ENCODE data around the gene SLF2. TPM values are rescaled to one million over a fixed set of nuclear protein-coding genes. Genes with fewer than 3 reads are reported as not detected.

Gene SLF2
- total RNA-seq, 1 donor from 2014 or later = 20.3 TPM

DNA sequence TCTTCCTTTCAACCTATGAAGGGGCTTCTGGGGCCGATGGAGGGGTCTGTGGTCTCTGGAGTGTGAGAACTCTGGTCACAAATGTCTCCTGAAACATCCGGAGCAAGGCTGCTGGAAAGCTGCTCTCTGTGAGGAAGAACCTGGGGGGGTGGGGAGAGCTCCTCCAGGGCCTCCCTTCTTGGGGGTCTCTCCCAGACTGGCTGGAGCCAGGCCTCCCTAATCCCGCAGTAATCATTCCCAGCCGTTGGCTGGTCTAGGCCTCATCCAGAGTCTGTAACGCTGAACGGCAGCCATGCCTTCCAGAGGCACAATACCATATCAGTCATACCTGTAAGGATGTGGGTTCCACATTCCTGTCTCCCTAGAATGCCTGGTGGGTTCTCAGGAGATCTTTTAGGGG, 82.4 kb downstream of the SLF2 start:
- Mint-ChIP-seq H3K27me3 (ENCODE audit: low read depth, unreplicated experiment) (no peaks in the 10 kb centered on the region), H3K9me3 (ENCODE audit: unreplicated experiment) (peaks cover 3% of the 10 kb centered on the region), H3K36me3 (ENCODE audit: low read depth, unreplicated experiment) (peaks cover 10% of the 10 kb centered on the region), H3K4me3 (ENCODE audit: unreplicated experiment) (peak overlapping the region; percentile 84), H3K4me1 (ENCODE audit: low read depth, unreplicated experiment) (peaks cover 4% of the 10 kb centered on the region), H3K27ac (ENCODE audit: unreplicated experiment) (no peak overlapping the region)
- DNase-seq (ENCODE audit: low read depth) (no peak), FAIRE-seq (no peak)
- H3K27ac ChIP-seq (ENCODE audit: low read depth, low read length) = no peak overlapping the region
- peaks cover 19% of the 10 kb centered on the region for H3K79me2 ChIP-seq (ENCODE audit: insufficient read depth, low read length)
- H3K4me1 ChIP-seq (ENCODE audit: insufficient read depth, low read length) = peaks cover 21% of the 10 kb centered on the region
- no peaks in the 10 kb centered on the region for H3K9me3 ChIP-seq (ENCODE audit: insufficient read depth, low read depth, low read length)
- H3K4me3 ChIP-seq (ENCODE audit: insufficient read depth, low read depth, low read length) = no peak overlapping the region
- H2AFZ ChIP-seq (ENCODE audit: low read depth, low read length) = no peak overlapping the region
- peaks cover 18% of the 10 kb centered on the region for H3K36me3 ChIP-seq (ENCODE audit: insufficient read depth, low read length)
- TF ChIP-seq, protein P1, sequence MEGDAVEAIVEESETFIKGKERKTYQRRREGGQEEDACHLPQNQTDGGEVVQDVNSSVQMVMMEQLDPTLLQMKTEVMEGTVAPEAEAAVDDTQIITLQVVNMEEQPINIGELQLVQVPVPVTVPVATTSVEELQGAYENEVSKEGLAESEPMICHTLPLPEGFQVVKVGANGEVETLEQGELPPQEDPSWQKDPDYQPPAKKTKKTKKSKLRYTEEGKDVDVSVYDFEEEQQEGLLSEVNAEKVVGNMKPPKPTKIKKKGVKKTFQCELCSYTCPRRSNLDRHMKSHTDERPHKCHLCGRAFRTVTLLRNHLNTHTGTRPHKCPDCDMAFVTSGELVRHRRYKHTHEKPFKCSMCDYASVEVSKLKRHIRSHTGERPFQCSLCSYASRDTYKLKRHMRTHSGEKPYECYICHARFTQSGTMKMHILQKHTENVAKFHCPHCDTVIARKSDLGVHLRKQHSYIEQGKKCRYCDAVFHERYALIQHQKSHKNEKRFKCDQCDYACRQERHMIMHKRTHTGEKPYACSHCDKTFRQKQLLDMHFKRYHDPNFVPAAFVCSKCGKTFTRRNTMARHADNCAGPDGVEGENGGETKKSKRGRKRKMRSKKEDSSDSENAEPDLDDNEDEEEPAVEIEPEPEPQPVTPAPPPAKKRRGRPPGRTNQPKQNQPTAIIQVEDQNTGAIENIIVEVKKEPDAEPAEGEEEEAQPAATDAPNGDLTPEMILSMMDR (IDR thresholded peaks at IDR 0.05; ENCODE audit: insufficient read depth, low read depth, low read length) = no peak
- no peak for TF ChIP-seq EZH2 (IDR thresholded peaks at IDR 0.05; ENCODE audit: insufficient read depth, low read length)
- peaks cover 6% of the 10 kb centered on the region for H4K20me1 ChIP-seq (ENCODE audit: insufficient read depth, low read length)
- no peaks in the 10 kb centered on the region for H3K27me3 ChIP-seq (ENCODE audit: insufficient read depth, low read length)
- no peak overlapping the region for H3K9ac ChIP-seq (ENCODE audit: low read length)
- H3K4me2 ChIP-seq (ENCODE audit: low read length) = no peak overlapping the region

DNA sequence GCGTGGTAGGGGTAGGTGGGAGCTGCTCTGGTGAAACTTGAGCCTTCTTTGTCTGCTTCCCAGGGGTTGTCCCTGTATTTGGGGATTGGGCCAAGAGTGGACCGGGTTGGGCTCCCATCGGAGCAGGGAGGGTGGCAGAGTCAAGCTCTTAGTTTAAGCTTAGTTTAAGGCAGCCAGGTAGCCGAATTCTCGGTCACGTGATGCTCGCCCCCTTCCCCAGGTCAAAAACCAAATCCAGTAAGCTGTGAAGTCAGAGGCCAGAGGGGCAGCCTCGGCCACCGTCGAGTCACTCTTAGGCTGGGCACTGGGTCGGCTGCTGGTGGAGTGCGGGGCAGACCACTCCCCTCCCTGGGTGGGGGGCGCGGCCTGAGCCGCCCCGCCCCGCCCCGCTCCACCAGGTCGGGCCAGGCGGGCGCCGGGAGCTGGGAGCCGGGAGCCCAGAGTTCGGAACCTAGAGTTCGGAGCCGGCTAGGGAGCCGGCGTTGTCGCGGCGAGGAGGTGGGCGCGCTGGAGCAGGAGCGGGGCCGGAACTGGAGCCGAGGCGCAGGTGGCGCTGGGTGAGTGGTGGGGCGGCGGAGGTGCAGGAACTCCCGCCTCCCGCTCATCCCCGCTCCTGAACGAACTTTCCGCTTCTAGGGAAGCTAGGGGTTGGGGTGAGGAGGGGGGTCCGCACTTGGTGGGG, 84.1 kb downstream of the SLF2 start:
- Mint-ChIP-seq H3K4me3 (ENCODE audit: unreplicated experiment) (peak overlapping the region; percentile 91), H3K9me3 (ENCODE audit: unreplicated experiment) (peaks cover 4% of the 10 kb centered on the region), H3K27me3 (ENCODE audit: low read depth, unreplicated experiment) (no peaks in the 10 kb centered on the region), H3K4me1 (ENCODE audit: low read depth, unreplicated experiment) (peaks cover 13% of the 10 kb centered on the region), H3K36me3 (ENCODE audit: low read depth, unreplicated experiment) (peaks cover 7% of the 10 kb centered on the region), H3K27ac (ENCODE audit: unreplicated experiment) (peak overlapping the region; percentile 53)
- peak overlapping the region; percentile 82 for H2AFZ ChIP-seq (ENCODE audit: low read depth, low read length)
- H3K4me2 ChIP-seq (ENCODE audit: low read length) = peak overlapping the region; percentile 93
- H3K27ac ChIP-seq (ENCODE audit: low read depth, low read length) = no peak overlapping the region
- DNase-seq (ENCODE audit: low read depth) = no peak
- no peaks in the 10 kb centered on the region for H3K9me3 ChIP-seq (ENCODE audit: insufficient read depth, low read depth, low read length)
- peaks cover 33% of the 10 kb centered on the region for H3K4me1 ChIP-seq (ENCODE audit: insufficient read depth, low read length)
- H3K9ac ChIP-seq (ENCODE audit: low read length) = peak overlapping the region; percentile 94
- TF ChIP-seq, protein P1 (IDR thresholded peaks at IDR 0.05; ENCODE audit: insufficient read depth, low read depth, low read length) = no peak
- TF ChIP-seq EZH2 (IDR thresholded peaks at IDR 0.05; ENCODE audit: insufficient read depth, low read length) = no peak
- FAIRE-seq = no peak
- peaks cover 9% of the 10 kb centered on the region for H4K20me1 ChIP-seq (ENCODE audit: insufficient read depth, low read length)
- H3K36me3 ChIP-seq (ENCODE audit: insufficient read depth, low read length) = peaks cover 5% of the 10 kb centered on the region
- peaks cover 26% of the 10 kb centered on the region for H3K79me2 ChIP-seq (ENCODE audit: insufficient read depth, low read length)
- H3K27me3 ChIP-seq (ENCODE audit: insufficient read depth, low read length) = no peaks in the 10 kb centered on the region
- peak overlapping the region; percentile 89 for H3K4me3 ChIP-seq (ENCODE audit: insufficient read depth, low read depth, low read length)
